ENCODE data around the gene HPGD.

DNA sequence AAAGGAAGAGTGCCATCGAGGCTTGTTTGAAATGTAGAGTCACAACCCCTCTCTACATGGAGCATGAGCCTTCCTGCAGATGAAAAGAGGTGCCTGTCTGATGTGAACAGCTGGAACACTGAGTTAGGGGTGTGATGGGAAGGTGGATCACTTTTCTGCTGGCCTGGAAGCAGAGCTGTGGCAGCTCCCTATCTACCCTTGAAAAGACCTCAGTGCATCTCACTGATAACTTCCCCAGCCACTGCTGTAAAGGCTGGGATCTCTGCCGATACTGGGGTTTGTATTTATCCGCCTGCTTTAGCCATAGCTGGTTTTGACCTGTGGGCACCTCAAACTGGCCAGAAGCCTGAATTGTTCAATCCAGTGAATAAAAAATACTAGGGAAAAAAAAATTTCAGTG is 46.8 kb downstream of the HPGD start:
- TF ChIP-seq, protein P1, sequence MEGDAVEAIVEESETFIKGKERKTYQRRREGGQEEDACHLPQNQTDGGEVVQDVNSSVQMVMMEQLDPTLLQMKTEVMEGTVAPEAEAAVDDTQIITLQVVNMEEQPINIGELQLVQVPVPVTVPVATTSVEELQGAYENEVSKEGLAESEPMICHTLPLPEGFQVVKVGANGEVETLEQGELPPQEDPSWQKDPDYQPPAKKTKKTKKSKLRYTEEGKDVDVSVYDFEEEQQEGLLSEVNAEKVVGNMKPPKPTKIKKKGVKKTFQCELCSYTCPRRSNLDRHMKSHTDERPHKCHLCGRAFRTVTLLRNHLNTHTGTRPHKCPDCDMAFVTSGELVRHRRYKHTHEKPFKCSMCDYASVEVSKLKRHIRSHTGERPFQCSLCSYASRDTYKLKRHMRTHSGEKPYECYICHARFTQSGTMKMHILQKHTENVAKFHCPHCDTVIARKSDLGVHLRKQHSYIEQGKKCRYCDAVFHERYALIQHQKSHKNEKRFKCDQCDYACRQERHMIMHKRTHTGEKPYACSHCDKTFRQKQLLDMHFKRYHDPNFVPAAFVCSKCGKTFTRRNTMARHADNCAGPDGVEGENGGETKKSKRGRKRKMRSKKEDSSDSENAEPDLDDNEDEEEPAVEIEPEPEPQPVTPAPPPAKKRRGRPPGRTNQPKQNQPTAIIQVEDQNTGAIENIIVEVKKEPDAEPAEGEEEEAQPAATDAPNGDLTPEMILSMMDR (IDR thresholded peaks at IDR 0.05), result no peak
- no peak for TF ChIP-seq POLR2A (IDR thresholded peaks at IDR 0.05)
- TF ChIP-seq POLR2AphosphoS5 (IDR thresholded peaks at IDR 0.05; ENCODE audit: insufficient read depth in 1 of 2, low read depth in 1 of 2), result no peak
